HCEC 1CT (cell line): ENCODE results near the gene FAM118B.

Source experiments
- DNase-seq: peaks from one replicate; pipeline ENCODE4 v3.0.0-alpha.2; 2017

Gene FAM118B

DNA sequence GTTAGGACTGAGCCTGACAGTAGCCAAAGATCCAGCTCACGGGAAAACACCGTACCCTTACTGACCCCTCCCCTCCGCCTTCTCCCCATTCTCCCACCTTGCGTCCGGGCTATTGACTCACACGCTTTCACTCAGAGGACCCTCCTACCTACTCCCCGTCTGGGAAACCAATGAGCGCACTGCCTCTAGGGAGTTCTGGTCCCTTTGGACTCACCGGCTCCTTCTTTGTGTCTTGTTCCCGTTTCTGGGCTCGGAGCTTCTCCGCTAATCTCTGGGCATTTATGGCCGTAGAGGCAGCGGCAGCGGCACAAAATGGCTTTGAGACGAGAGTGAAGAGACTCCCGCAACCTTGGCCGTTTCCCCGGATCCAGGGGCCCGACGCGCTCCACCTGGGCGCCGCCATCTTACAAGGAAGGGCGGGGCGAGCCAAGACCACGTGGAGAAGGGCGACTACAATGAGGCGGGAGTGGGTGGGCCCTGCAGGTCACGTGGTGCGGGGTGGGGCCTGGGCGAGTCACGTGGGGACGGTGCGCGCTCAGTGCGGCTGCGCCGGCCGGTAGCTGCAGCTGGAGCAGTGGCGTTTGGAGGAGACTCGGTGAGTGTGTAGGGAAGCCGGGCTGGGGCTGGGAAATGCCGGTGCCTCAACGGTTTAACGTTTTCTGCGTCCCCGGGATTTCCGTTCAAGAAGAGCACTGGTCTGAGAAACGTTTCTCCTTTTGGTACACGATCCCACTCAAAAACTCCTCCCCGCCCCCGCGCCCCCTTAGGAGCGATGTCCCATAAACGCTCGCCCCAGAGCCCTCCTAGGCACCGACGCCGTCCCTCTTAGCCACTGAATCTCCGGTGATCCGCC, at the start of gene FAM118B, which contains the start of gene RPUSD4:
FAM118B (plus strand) TSS at position 547 of the 853 bp plus-strand sequence. CDS start 23,220 bp downstream, outside the sequence.
RPUSD4 (minus strand) TSS at position 415 of the 853 bp plus-strand sequence; CDS start at position 403, 12 bp downstream.
- peak; percentile 96 for DNase-seq

DNA sequence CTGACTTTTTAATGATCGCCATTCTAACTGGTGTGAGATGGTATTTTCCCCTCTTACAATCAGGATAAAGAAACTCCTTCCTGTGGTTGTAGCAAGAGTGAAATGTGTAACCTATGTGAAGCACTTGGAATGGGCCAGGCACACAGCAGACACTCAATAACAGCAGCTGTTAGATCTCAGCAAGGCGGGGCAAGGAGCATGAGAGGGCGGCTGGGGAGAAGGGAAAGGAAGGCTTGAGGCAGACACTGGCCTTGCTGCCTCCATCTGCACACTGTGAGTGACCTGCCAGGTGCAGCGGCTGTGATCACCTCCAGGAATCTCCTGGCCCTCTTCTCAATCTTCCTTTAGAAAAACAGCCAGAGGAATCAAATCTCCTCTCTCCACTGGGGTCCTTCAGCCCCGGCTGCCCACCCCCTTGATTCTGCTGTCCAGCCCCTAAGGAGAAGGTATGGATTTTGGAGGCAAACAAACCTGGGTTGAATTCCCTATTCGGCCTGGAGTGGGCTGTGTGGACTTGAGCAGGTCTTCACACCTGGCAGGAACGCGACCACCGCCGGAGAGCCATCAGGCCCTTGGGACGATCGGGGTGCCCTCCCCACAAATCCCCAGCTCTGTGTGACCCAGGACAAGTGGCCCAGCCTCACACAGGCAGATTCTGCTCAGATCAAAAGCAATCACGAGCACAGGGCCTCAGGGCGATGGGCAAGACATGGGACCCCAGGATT, 49.1 kb upstream of the FAM118B start:
- DNase-seq: peak; percentile 15

DNA sequence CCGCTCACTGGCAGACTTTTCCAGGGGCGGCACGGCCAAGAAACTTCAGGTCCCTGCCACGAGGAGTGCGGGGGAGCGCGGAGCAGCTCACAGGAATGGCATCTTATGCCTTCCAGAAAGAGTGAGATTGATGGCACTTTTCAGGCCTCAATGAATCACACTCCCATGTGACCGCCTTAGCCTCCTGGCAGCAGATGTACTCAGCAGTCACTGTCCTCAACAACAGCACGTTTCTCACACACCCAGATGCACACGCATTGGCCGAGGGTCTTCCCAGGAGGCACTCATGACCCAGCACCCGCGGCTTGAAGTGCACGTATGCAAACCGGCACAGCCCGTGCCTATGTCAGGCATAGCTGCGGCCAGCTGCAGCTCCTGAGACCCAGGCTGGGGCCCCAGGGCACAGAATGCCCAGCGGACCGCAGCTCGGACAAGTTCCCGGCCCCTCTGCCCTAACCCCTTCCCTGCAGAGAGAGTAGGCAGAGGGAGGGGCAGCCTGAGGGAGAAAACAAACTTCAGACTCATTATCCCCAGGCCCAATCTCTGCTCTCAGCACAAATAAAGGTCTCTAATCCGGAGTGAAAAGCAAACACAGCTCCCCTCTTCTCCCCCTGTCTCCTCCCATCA, 48.4 kb upstream of the FAM118B start:
- DNase-seq: peak; percentile 72

DNA sequence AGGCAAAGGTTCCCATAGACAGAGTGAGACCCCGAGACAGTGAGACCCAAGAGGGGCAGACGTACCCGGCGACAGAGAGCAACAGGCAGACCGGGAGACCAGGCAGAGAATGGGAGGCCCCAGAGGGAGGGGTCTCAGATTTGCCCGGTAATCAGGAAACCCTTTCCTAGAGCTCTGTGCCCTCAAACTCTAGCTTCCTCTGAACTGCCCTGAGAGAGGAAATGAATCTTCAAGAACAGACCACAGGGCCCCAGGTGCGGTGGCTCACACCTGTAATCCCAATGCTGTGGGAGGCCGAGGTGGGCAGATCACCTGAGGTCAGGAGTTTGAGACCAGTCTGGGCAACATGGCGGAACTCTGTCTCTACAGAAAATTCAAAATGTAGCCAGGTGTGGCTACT, 47.8 kb upstream of the FAM118B start:
- DNase-seq: no peak

DNA sequence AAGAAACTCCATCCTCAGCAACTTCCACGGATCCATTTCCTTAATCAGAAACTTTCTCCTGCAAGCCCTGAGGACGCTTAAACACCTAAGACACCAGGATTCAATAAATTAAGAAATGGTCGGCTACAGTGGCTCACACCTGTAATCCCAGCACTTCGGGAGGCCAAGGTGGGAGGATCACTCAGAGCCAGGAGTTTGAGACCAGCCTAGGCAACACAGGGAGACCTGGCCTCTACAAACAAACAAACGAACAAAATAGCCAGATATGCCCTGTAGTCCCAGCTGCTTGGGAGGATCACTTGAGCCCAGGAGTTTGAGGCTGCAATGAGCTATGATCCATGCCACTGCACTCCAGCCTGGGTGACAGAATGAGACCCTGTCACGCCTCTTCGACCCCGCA, 46.8 kb upstream of the FAM118B start:
- no peak for DNase-seq

DNA sequence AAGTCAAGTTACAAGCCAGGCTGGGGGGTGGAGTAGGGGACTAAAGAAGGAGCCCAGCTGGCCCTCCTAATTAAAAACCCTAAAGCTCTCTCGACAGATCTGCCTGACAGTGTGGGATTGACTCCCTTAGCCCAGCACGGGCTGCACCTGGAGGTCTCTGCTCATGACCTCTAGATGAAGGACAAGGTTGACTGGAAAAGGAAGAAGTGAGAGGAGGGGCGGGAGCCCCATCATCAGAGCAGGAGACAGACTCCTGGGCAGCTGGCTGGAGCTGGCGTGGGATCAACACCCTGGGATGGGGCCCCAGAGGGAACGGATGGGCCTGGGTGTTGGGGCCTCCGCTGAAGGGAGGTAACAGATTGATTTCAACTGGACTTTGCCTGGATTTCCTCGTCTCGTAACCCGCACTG, 46.3 kb upstream of the FAM118B start:
- DNase-seq: no peak

DNA sequence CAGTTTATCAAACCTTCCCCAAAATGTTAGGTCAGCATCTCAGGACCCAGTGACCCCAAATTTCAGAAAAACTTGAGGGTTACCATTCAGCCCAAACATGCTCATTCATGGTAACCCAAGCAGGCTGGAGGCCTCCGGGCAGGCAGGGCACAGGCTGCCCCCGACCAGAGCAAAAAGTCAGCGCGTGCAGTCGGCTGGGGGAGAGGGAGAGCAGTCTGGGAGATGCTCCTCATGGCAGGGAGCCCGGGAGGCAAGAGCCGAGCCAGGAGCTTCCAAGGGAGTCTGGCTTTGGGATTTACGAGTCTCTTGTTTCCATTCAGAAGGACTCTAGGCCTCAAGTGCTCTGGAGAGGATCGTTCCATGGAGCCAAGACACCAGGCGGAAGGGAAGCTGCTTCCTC, 45.8 kb upstream of the FAM118B start:
- no peak for DNase-seq

DNA sequence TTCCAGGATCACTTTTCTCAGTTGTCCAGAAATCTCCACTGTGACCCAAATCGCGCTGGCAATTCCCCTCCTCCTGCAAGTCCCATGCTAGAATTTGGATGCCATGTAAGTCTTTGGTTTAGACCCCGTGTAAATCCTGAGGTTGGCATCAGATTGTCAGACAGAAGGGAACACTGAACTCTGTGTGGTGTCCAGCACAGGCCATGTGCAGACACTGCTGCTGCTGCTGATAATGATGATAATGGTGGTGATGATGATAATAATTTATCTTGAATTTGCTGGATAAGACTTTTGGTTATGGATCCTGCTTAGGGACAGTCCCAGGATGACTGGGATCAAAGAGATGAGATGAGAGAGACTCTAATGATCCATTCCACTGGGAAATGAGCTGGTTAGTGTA, 45.2 kb upstream of the FAM118B start:
- no peak for DNase-seq

DNA sequence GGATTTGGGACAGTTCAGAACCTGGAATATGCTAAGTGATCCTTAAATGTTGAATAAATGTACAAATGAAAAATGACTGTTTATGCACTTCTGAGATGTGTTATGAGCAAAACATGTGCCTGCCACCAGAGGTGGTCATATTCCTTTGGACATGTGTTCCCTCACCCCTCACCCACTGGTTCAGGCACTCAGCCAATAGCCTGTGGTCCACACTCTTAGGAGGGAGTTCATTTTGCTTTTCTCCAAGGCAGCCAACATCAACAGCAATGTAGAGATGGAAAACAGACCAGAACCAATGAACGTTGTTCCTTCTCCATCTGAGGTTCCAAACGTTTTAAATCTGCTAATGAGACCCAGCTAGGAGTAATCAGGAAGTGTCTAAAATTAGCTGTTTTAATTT, 44.1 kb upstream of the FAM118B start:
- no peak for DNase-seq

DNA sequence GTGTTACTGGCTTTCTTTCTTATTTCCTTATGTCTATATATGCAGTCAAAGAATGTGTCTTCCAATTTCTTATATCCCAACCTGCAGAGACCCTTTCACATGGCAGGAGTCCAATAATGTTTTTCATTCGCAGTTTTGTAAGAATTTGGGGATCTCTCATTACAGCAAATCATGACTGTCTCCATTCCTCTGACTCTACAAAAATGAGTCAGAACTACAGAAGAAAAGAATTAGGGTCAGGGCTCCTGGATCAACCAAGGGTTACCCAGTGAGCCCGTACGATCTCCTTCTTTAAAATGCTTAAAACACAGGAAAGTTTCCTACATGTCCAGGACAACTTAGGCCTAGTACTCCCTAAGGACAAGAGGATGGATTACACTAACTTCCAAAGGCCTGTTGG, 42.3 kb upstream of the FAM118B start:
- no peak for DNase-seq

DNA sequence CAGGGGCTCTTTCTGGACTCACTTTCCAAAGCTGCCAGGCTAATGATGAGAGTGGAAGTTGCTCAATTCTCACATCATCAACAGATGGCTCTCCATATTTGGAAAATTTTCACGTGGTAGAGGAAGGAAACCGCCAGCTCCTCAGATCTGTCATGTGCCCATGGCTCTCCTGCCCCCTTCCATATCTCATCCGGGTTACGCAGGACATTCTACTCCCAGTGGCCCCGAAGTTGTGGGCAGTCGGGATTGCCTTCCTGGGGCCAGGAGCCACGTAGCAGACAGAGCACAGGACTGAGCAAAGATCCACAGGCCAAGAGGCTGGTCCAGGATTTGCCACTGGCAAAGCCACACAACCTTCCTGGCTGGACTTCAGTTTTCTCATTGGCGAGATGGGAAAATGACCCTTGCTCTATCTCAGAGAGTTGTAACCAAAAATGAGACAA, 39.0 kb upstream of the FAM118B start:
- DNase-seq: peak; percentile 56

DNA sequence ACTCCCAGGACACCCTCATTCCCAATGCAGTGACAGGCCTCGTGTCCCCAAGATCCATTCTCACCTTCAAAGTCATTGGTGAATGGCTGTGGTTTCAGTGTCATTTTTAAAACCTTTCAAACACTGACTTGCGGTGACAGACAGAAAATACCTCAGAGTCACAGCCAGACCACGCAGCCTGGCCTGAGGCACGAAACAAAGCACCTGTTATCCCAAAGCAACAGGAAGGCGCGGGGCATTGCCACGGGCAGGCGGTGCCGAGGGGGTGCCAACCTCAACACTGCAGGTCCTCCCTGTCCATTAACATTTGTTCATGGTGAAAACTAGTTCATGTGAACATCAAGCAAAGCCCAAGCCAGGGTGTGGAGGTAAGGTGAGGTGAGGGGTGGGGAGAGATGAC, 38.3 kb upstream of the FAM118B start:
- no peak for DNase-seq

DNA sequence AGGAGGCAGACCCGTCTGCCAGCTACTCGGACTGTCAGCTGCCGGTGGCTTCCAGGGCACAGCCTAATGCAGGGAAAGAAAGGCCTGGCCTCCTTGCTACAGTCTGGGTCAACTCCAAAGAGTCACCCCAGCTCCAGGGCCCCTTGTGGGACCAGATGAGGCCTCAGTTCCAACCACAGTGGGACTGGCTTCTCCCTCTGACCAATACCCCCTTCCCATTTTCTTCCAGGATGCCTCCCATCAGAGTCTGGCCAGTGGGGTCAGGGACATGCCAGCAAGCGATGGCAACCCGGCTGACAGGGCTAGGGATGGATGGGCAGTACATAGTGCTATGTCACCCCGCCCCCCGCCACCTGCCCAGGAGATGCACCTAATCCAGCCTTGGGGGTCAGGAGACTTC, 36.8 kb upstream of the FAM118B start:
- no peak for DNase-seq

DNA sequence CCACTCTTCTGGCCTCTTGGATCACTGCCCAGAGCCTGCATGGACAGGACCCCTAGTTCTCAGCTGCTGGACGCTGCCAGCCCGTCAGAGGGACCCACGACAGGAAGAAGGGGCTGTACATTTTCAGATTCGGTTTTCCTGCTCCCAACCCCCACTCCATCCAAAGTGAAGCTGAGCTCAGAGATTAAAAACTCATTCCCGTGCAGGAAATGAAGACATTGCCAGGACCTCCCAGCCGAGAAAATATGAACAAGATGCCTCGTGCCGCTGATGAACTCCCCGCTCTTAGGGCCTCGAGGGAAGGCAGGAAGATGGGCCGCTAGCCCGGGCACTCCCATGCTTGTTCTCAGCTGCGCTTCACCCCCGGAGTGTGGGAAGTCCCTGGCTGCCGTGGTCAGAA, 36.2 kb upstream of the FAM118B start:
- DNase-seq: no peak

DNA sequence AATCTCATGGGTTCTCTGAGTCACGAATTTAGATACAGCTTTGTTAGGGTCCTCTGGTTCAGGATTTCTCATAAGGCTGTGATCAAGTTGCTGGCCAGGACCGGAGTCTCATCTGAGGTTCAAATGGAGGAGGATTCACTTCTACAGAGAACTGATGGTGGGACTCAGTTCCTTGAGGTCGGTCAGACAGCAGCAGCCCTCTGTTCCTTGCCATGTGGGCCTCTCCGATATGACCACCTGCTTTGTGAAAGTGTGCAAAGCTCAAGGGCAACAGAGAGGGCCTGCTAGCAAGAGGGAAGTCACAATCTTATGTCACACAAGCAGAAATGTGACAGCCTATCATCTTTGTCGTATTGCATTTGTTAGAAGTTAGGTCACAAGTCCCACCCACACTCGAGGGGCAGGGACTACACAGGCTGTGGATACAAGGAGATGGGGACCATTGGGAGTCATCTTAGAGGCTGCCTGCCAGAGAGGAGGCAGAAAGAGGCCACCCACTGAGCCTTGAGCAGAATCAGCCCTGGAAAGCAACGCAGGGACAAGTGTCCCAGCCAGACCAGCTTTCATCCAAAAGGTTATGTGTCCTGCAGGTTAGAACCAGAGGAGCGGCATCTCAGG, 34.6 kb upstream of the FAM118B start:
- no peak for DNase-seq

DNA sequence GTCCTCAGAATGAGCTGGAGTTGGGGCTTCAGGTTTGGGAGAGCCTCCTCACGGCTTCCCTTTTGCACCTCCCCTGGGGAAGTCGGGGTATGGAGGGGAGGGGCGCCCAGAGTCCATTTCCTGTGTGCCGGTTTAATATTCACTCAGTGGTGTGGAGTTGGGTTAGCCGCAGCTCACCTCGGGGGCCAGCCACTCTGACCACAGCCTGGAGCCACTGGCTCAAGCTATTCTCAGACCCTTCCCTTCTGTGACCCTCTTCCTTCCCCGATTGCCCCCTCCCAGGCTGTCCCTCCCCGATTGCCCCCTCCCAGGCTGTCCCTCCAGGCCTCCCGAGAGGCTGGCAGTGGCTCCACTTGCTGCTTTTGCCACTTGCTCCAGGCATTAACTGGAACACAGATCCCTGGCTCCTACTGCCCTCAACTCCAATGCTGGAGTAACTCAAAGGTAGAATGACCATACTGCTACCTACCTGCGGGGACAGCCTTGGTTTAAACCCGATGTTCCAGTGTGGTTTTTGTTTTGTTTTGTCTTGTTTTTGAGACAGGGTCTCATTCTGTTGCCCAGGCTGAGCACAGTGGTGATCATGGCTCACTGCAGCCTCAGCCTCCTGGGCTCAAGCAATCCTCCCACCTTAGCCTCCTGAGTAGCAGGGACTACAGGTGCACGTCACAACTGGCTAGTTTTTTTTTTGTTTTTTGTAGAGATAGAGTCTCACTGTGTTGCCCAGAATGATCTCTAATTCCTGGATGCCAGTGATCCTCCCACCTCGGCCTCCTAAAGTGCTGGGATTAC, 29.4 kb upstream of the FAM118B start:
- no peak for DNase-seq

DNA sequence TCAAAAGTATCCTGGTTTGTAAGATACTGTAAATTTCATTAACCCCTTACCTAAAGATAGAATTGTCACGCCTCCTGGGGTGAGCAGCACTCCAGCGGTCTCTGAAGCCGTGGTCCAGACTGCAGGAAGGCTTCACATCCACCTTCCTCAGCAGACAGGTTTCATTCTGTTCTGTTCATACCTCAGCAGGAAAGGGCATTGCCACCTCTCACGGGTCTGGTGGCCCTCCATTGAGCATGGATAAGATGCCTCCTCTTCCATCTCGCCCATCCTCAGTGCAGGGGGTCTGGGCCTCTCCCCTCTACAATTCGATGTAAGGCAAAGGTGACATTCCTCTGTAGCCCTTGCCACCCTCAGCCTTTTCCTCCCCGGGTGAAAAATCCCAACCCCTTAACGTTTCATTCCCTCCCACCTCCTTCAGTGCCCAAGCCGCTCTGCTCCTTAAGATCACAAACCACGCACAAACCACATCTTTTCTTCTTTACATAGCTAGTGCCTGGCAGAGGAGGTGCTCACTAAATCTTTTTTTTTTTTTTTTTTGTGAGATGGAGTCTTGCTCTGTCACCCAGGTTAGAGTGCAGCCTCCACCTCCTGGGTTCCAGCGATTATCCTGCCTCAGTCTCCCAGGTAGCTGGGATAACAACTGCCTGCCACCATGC, 28.7 kb upstream of the FAM118B start:
- no peak for DNase-seq

DNA sequence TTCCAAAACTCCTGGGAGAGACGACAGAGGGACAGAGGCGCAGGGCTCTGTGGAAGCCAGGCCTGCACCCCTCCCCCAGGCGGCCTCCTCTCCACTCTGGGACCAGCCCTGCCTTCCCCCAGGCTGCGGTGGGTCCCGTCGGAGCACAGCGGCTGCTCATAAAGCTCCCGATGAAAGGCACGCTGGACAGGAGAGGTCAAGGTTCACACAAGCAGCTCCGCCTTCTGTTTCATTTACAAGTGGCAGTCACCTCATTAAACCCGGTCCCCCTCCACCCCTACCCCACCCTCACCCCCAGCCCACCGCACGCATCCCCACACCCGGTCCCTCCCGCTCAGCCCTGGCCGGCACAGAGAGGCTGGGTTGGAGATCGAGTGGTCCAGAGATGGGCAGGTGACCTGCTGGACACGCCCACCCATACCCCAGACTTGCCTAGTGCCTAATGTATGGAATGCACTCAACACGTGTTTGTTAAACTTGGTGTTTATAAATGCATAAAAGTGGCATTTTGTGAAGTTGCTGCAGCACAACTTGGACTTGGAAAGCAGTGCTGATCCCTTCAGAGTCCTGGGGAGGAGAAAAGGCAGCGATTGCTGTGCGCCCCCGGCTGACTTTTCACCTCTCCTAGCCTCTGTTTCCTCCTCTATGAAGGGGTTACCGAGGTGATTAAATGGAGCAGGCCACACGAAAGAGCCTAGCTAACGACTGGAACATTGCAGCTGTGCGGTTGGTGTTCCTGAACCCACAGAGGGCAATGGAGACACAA, 26.1 kb upstream of the FAM118B start:
- no peak for DNase-seq

DNA sequence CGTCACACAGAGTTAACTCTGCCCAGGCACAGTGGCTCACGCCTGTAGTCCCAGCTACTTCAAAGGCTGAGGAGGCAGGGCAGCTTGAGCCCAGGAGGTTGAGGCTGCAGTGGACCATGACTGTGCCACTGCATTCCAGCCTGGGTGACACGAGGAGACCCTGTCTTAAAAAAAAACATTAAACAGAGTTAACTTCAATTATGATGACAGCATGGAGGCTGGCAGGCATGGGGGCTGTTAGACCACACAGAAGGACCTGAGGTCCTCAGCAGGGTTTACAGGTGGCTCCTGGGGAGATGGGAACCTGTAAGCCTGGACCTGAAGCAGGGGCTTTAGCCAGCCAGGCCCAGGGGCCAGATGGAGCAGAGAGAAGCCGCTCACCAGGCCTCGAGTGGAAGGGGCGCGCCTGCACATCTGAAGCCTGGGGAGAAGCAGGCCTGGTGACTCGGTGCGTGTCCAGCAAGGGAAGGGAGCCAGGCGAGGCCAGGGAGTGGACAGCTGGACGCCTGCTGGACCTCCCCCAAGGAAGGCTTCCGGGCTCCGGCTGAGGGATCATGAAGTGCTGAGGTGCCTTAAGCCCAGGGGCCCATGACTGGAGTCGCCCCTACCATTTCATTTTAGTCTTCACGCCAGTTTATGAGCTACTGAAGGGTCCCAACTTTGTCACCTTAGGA, 25.4 kb upstream of the FAM118B start:
- DNase-seq: no peak
